HL-60/S4 treated with phorbol 12-myristate 13-acetate at 8.2 ng/mL for 4 days and 3 days (cell line): ENCODE data around the gene COL26A1.

Experiments used
- in situ Hi-C: fragments of 300-500 bp; cut with MboI; formaldehyde crosslinking; loops from 2 replicates; pipeline ENCODE4 v1.15.0; 2022; ENCODE audit warnings: low sequenced_read_pairs

COL26A1 gene

GRCh38 chr7:101605611-101606497 lies 243.2 kb downstream of the COL26A1 start:
- in situ Hi-C loops = no loop called here

GRCh38 chr7:101606498-101606923 lies 243.8 kb downstream of the COL26A1 start:
- in situ Hi-C loops = no loop called here
